GM12801 (cell line): ENCODE data around the gene SLX9.

Source experiments
- CTCF ChIP-seq: IDR thresholded peaks from one replicate; pipeline ENCODE4 v1.5.1; 2011; ENCODE audit warnings: control low read depth; ENCODE audit not compliant: insufficient read length; ENCODE audit errors: extremely low read depth

The SLX9 gene

DNA sequence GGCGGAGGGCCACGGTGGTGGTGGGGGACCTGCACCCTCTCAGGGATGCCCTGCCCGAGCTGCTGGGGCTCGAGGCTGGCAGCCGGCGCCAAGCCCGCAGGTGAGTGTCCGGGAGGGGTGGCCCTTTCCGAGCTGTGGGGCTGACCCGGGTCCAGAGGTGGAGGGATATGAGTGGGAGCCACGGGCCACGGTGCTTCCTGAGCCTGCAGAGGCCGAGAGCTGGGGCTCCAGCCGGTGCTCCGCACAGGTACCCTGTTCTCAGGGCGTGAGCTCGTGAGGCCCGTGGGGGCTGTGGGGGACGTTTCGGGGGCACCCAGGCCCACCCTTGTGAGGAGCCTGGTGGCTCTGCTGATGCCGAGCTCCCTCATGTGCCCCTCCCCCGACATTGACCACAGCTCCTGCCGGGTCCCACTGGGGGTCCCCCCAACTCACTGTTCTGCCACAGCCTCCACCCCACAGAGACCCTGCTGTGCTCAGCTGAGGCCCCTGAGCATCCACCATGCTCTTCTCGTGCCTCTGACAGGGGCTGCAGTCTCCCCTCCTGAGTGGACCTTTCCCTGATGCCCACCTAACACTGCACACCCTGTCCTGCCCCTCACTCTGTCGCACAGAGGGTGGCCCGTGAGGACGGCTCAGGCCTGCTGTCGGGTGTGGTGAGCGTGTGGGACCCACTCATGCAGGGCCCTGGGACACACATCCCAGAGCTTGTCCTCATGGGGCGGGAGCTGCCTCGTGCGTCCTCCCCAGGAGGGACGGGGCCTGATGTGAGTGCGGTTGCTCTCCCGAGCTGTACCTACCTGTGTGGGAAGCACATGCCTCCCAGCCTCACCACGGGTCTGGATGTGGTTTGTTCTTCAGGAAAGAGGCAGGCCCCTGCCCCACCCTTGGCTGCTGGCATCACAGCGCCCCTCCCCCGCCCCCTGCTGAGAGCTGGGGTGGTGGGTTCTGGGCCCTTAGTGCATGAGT is 27.5 kb downstream of the SLX9 start:
- no peak for TF ChIP-seq CTCF

DNA sequence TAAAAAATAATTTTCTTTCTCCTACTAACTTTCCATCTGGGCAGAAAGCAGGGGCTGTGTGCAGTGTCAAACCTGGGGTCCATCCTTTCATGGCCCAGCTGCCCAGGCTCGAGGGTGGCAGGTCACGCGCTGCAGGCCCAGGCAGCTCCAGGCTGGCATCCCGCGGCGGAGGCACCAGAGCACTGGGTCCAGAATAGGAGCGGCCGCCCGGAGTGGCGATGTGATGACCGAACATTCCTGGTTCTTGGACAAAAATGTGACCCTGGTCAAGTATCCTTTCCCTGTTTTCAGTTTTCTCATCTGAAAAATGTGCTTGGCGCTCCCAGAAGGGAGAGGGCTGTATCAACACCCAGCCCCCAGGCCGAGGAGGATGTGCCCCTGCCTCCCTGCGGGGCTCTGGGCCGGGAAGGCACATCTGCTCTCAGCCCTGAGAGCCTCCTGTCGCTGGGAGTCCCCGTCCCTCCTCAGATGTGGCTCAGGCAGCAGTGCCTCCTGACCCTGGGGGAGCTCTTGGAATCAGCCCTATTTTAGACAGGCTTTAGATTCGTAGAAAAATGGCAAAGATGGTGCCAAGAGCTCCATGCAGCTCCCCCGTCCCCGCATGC is 29.3 kb downstream of the SLX9 start:
- no peak for TF ChIP-seq CTCF

GRCh38 chr21:44969931-44970755 is 30.3 kb downstream of the SLX9 start:
- TF ChIP-seq CTCF = no peak

DNA sequence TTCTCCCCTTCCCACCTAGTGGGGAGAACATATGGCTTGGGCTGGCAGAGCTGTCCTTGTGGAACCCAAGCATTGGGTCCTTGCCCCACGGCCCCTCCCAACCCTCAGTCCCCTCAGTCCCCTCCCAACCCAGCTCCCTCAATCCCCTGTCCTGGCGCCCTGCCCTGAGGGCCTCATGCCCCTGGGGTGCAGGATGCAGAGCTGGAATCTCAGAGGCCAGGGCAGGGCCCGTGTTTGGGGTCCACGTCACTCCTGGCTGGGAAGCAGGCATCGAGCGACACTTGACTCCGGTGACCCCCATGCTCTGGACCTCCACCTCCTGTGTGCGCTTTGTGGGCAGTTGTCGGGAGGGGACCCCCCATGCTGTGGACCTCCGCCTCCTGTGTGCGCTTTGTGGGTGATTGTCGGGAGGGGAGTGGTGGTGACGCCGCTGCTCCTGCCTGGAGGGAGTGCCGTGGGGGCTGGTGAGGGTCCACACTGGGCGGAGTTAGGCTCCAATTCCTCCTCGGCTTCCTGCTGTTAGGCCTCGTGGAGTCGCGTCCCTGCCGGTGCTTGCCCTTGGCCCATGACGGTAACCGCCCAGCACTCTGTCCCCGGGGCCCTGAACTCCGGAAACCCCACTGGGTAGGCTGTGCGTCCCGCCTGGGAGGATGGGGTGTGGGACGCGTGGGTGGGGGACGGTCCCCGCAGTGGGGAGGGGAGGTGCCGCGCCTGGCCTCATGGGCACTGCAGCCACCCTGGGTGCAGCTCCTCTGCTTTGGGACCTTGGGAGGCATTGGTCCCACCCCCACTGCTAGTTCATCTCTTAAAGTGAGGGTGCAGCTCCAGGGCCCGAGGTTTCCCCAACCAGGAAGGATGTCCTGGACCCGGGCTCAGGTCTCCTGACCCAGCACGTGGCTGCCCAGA is 31.2 kb downstream of the SLX9 start:
- TF ChIP-seq CTCF = no peak

- no peak for TF ChIP-seq CTCF
These were observed 31.8 kb downstream of the SLX9 start for GRCh38 chr21:44971672-44971995.

- TF ChIP-seq CTCF = no peak
These were observed 32.5 kb downstream of the SLX9 start for GRCh38 chr21:44972301-44972814.
